LNCAP (cell line): Measurements from ENCODE around the gene MEI1.

Experiments used
- CTCF ChIP-seq: fragments of 450-650 bp; IDR thresholded peaks from 2 replicates; pipeline ENCODE4 v1.5.1; 2017; ENCODE audit warnings: mild to moderate bottlenecking

The MEI1 gene

DNA sequence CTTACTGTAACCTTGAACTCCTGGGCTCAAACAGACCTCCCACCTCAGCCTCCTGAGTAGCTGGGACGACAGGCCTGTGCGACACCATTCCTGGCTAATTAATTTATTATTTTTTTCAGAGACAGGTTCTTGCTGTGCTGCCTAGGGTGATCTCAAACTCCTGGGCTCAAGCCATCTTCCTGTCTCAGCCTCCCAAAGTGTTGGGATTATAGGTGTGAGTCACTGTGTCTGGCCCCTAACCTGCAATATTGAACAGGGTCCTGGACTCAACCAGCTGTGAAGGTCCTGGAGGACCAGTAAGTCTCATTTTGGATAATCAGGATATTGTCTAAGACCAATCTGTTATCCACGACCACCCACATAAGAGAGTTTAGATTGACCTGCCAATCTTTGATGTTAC lies 116.4 kb downstream of the MEI1 start:
- TF ChIP-seq CTCF: no peak

DNA sequence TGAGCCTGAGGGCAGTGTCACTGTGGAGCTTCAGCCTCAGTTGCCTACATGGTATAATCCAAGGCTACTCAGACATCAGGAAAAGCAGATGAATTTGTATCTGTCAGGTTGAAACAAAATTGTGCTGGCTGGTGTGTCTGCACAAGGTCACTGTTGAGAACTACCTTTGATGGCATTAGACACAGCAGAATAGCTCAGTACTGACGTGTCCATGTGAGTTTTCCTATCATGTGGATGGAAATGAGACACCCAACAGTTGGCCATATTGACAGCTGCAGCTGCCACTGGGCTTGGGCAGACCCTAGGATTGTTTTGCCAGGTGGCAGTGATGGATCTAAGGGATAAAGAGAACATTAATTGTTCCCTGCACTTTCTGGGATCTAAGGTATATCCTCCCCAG lies 116.9 kb downstream of the MEI1 start:
- no peak for TF ChIP-seq CTCF

DNA sequence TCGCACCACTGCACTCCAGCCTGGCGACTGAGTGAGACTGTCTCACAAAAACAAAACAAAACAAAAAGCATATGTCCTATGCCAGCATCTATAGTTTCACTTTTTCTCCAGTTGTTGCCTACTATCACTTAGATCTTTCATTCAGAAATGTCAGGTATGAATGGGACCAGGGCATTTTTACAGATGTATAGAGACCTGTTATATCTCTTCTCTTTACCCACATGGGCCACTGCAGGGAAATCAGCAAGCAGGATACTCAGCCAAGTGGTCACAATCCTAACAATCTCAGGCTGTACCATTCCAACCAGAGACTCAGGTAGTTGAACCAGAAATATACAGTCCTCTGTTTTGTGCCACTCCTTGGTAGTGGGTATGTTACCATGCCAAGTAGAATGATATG lies 117.6 kb downstream of the MEI1 start:
- no peak for TF ChIP-seq CTCF

GRCh38 chr22:41818011-41818410 lies 118.7 kb downstream of the MEI1 start:
- no peak for TF ChIP-seq CTCF

DNA sequence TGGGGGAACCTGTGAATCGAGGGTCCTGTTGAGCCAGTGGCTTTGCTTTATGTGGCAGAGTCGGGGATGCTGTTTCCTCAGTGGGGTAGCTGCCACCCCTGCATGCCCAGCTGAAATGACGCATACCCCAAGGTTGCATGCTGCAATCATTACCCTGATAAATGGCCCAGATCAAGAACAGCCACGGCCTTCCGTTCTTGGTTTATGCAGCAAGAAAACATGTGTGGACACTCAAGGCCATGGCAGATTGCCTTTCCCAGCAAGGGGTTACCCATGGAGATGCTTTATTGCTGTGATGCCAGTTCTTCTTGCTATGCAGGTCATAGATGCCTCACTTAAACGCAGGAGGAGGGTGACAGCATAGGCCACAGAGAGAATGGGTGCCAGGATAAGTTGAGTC lies 119.3 kb downstream of the MEI1 start:
- no peak for TF ChIP-seq CTCF

GRCh38 chr22:41819257-41819656 lies 120.0 kb downstream of the MEI1 start:
- TF ChIP-seq CTCF: no peak

GRCh38 chr22:41820447-41820846 lies 121.1 kb downstream of the MEI1 start:
- no peak for TF ChIP-seq CTCF
